ENCODE data around the gene STEAP3. TPM values are rescaled to one million over a fixed set of nuclear protein-coding genes. Genes with fewer than 3 reads are reported as not detected.
"Not testable (repeated sequence)": the region's sequence is repeated elsewhere in the genome, so short reads cannot be mapped to it uniquely, and the experiment has no call there.

Gene STEAP3
- total RNA-seq, 1 donor from 2014 or later: 38.8 TPM

- Histone ChIP-seq H3K36me3 (ENCODE audit: control insufficient read depth, insufficient read depth, low read length) (no peaks in the 10 kb centered on the region), H3K27me3 (ENCODE audit: control insufficient read depth, insufficient read depth, low read length) (no peaks in the 10 kb centered on the region), H3K4me3 (ENCODE audit: low read depth, low read length) (no peak overlapping the region)
- DNase-seq (ENCODE audit: low read depth): no peak
- TF ChIP-seq CTCF (IDR thresholded peaks at IDR 0.05; ENCODE audit: insufficient read depth, low read length, poor library complexity, severe bottlenecking): peak; percentile 94
Observed at GRCh38 chr2:119264781-119265692, 41.4 kb downstream of the STEAP3 start.

- no peak for TF ChIP-seq CTCF (IDR thresholded peaks at IDR 0.05; ENCODE audit: insufficient read depth, low read length, poor library complexity, severe bottlenecking)
- H3K4me3 ChIP-seq (ENCODE audit: low read depth, low read length): no peak overlapping the region
- no peak for DNase-seq (ENCODE audit: low read depth)
- H3K27me3 ChIP-seq (ENCODE audit: control insufficient read depth, insufficient read depth, low read length): no peaks in the 10 kb centered on the region
- H3K36me3 ChIP-seq (ENCODE audit: control insufficient read depth, insufficient read depth, low read length): no peaks in the 10 kb centered on the region
Observed at GRCh38 chr2:119265693-119266066, 42.0 kb downstream of the STEAP3 start.

- TF ChIP-seq CTCF (IDR thresholded peaks at IDR 0.05; ENCODE audit: insufficient read depth, low read length, poor library complexity, severe bottlenecking): no peak
- no peak overlapping the region for H3K4me3 ChIP-seq (ENCODE audit: low read depth, low read length)
- H3K36me3 ChIP-seq (ENCODE audit: control insufficient read depth, insufficient read depth, low read length): no peaks in the 10 kb centered on the region
- DNase-seq (ENCODE audit: low read depth): no peak
- H3K27me3 ChIP-seq (ENCODE audit: control insufficient read depth, insufficient read depth, low read length): no peaks in the 10 kb centered on the region
Observed at GRCh38 chr2:119266091-119266589, 42.5 kb downstream of the STEAP3 start.

GRCh38 chr2:119267604-119268003, 44.0 kb downstream of the STEAP3 start:
- no peak for TF ChIP-seq CTCF (IDR thresholded peaks at IDR 0.05; ENCODE audit: insufficient read depth, low read length, poor library complexity, severe bottlenecking)
- DNase-seq (ENCODE audit: low read depth): no peak
- Histone ChIP-seq H3K36me3 (ENCODE audit: control insufficient read depth, insufficient read depth, low read length) (no peaks in the 10 kb centered on the region), H3K27me3 (ENCODE audit: control insufficient read depth, insufficient read depth, low read length) (no peaks in the 10 kb centered on the region), H3K4me3 (ENCODE audit: low read depth, low read length) (no peak overlapping the region)

- TF ChIP-seq CTCF (IDR thresholded peaks at IDR 0.05; ENCODE audit: insufficient read depth, low read length, poor library complexity, severe bottlenecking): no peak
- Histone ChIP-seq H3K36me3 (ENCODE audit: control insufficient read depth, insufficient read depth, low read length) (no peaks in the 10 kb centered on the region), H3K4me3 (ENCODE audit: low read depth, low read length) (no peak overlapping the region), H3K27me3 (ENCODE audit: control insufficient read depth, insufficient read depth, low read length) (no peaks in the 10 kb centered on the region)
- DNase-seq (ENCODE audit: low read depth): no peak
Observed at GRCh38 chr2:119276864-119277263, 53.2 kb downstream of the STEAP3 start.

GRCh38 chr2:119278385-119278784, 54.8 kb downstream of the STEAP3 start:
- not testable (repeated sequence) for DNase-seq (ENCODE audit: low read depth); H3K4me3 ChIP-seq (ENCODE audit: low read depth, low read length); H3K36me3 ChIP-seq (ENCODE audit: control insufficient read depth, insufficient read depth, low read length); H3K27me3 ChIP-seq (ENCODE audit: control insufficient read depth, insufficient read depth, low read length)
